Right forelimb (tissue), 1 donor: ENCODE results near the gene EXO1.
"Not testable (repeated sequence)": the region's sequence is repeated elsewhere in the genome, so short reads cannot be mapped to it uniquely, and the experiment has no call there.

ENCODE experiments used
- DNase-seq: peaks from one replicate; pipeline ENCODE4 v3.0.0-alpha.2; 2018

EXO1 gene

DNA sequence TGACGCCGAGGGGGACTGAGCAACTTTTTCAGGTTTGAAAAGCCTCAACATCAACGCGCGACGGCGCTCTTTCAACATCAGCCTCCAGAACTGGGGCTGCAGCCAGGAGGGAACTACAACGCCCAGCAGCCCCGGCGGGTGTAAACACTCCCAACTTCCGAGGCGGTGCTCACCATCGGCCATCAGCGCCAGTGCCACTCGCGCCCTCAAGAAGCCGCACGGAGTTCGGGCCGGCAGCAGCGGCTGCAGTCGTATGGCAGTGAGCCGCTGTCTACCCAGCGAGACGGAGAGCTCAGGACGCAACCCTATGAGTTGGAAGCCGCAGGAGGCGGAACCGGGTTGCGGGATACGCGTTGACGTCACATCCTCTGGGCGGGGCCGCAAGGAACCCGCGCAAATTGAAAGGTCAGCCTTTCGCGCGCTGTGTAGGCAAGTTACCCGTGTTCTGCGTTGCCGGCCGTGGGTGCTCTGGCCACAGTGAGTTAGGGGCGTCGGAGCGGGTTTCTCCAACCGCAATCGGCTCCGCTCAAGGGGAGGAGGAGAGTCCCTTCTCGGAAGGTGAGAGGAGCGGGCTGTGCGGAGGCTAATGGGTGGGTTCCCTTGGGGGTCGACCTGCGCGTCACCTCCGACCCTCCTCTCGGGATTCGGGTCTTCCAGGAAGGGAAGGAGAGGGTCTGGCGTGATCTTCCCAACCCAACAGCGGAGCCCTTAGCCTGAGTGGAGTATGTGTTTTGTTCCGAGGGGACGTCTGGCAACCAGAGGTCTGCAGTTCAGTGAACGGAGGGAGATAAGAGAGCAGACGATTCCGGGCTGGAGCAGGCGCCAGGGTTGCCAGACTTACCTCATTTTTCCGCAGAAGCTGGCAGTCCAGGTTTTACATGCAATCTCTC is at the start of gene EXO1:
EXO1 (plus strand) TSS at position 409 of the 890 bp plus-strand sequence. CDS start 2,222 bp downstream, outside the sequence.
- peak; percentile 96 for DNase-seq

DNA sequence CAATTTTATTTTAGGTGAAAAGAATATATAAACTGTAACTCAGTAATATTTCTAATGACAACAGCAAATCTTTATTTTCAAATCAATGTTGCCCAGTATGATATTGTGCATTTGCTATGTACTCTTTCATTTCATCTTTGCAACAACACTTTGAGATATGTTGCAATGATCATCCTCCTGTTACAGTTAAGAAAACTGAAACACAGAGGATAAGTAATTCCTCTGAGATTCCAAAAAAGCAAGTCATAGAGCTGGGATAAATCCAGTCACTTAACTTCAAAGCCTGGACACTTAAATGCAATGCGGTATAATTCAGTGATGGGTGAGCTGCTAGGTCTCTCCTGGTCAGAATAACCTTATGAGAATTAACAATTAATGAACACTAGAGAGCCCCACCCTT is 48.6 kb upstream of the EXO1 start:
- no peak for DNase-seq

DNA sequence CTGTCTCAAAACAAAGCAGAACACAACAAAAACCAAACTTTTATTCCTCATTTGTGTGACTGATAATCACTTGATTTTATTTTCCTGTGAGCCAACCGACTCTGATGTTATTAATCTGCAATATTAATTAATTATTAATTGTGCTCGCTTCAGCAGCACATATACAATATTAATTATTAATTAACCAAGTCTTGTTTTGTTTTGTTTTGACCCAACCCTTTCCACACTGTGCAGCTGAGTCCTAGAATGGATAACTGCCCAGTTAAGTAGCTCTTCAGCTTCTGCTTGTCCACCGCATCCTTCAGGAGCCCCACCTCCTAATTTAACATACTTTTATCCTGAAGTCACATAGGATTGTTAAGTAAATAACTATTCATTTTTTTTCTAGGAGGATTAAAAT is 47.4 kb upstream of the EXO1 start:
- no peak for DNase-seq

DNA sequence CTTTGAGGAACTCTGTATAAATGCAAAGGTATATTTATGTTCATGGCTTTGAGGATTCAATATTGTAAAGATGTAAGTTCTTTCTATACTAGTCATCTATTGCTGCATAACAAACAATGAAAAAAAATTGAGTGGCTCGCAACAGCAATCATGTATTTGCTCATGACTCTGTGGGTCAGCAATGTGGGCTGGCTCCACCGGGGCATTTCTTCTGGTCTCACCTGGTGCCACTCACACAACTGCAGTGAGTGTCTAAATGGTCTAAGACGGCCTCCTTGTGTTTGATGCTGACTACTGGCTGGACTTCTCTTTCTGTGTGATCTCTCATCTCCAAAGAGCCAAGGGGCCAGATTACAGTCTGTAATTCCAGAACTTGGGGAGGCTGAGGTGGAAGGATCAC is 45.1 kb upstream of the EXO1 start:
- DNase-seq: no peak

DNA sequence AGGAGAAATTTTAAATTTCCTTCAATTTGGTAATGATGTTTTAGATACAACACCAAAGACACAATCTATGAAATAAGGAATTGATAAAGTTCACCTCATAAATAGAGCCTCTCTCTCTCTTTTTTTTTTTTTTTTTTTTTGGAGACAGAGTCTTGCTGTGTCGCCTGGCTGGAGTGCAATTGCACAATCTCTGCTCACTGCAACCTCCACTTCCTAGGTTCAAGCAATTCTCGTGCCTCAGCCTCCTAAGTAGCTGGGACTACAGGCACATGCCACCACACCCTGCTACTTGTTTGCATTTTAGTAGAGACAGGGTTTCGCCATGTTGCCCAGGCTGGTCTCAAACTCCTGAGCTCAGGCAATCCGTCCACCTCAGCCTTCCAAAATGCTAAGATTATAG is 43.3 kb upstream of the EXO1 start:
- not testable (repeated sequence) for DNase-seq

DNA sequence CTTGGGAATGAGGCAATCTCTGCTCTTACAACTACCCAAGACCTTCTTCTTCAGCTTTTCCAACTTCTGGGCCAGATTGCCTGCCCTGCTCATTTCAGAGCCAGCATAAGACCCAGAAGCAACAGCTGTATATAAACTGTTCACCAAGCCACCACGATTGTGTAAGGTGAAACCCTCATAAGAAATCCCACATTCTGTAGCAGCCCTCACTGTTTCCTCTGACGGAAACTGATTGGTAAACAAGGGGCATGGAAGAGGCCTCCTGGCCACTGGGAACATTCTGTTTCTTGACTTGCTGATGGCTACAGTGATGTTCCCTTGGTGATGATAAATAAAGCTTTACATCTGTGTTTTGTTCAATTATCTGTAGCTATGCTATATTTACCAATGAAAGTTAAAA is 39.7 kb upstream of the EXO1 start:
- DNase-seq: no peak

DNA sequence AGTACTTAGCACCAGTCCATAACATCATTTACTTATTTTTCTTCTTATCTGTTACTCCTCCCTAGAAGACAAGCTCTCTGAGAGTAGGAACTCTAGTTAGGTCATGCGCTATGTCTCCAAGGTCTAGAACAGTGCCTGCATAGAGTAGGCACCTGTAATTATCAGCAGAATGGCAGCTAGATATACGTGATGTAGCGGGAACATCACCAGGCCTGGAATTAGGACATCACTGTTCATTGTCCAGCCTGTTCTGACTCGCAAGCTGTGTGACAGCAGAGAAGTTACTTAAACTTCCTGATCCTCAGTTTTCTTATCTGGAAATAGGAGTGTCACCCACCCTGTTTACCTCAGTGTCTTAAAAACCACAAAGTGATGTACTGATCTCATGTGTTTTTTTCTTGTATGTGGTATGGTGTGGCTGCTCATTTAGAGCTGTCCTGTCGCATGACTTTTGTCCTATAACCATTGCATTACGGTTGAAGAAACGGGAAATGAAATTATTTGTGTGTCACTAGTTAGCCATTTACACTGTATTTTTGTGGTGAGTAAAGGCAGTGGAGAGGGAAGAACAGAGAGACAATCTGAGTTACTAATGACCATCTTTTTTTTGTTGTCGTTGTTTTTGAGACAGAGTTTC is 37.1 kb upstream of the EXO1 start:
- DNase-seq: no peak

DNA sequence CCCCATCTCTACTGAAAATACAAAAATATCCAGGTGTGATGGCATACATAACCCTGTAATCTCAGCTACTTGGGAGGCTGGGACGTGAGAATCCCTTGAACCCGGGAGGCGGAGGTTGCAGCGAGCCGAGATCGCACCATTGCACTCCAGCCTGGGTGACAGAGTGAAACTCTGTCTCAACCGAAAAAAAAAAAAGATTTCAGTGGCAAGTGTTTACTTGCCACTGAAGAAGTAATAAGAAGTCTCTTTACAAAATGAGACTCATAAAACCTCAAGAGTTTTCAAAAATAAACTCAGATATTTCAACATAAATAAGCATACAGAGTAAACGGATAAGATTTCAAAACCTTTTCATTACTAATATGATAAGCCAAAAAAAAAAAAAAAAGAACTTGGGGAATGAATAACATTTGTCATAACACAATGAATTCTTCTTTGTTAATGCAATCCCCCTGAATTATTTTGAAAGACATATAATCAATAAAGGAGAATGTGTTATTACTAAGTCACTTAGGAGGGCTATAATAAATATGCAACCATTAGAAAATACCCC is 34.2 kb upstream of the EXO1 start:
- DNase-seq: no peak

DNA sequence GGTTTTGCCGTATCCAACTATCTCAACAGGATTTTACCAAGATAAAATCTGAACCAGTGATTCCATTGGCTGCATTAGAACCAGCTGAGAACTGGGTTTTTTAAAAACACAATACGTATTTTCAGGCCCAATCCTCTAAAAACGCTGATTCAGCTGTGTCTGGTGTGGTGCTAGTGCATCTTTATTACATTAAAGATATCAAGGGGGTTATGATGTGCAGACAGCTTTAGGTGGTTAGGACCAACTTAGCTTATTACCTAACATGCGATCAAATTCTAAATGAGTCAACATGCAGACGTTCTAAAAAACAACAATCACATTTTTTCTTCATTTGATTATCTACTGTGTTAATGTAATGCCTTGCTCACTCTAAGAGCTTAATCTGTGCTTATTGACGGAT is 32.0 kb upstream of the EXO1 start:
- no peak for DNase-seq

DNA sequence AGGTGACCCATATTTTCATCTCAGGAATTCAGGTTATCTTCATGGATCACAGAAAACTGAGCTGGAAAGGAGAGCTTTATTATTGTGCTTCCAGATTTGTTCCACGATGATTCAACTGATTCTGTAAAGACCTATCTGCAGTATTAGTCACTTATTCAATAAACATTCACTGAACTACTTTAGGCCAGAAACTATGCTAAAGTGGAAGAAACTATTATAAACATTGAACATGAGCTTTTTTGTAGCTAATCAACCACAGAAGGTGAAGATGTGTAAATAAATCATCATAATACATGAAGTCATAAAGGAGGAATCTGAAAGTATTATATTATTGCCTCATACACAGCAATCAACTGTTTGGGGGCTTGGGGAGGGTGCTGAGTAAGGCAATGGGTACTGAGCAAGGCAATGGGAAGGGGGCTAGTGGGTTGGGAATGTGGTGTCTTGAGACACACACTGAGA is 30.6 kb upstream of the EXO1 start:
- no peak for DNase-seq

DNA sequence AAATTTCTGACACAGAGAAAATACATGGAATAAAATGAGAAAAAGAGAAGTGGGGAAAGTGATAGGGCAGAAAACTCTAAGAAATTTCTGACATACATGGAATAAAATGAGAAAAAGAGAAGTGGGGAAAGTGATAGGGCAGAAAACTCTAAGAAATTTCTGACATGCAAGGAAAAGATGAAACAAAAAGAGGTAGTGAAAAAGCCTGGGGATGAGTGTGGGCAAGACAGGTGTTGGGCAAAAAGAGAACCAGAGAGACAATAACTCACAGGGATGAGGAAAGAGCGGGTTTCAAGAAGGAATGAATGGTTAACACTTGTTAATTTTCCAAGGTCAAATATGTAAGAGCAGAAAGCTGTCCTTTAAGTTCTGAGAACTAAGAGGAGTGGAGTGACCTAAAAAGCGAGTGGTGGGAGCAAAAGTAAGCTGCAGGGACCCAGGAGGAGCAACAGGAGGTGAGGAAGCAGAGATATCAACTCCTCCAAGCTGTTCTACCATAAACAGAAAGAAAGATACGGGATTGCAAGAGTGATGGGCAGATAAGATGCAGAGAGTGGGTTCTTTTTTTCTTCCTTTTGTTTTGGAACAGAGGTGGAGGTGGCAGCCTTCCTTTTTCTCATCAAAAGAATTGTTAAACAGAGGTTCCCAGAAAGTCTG is 29.9 kb upstream of the EXO1 start:
- no peak for DNase-seq

DNA sequence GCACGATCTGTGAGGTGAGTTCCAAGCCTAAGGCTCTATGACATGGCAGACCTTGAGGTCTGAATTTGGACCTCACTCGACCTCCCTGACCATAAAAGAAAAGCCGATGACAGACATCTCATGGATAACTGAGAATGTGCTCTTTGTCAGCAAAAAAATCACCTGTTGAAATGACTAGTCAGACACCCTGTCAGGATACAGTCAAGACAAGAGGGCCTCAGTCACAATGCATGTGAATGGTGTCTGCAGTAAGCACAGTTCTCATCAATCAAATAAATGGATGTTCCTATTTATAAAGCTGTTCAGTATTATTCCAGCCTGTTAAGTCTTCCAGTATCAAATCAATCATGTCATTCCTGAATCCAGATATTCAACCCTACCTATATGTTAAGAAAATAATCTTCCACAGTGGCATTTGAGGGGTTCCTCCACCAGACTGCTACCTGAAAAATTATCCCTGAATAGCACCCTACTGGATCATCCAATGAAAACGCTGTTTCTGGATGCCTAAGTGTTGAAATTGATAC is 28.6 kb upstream of the EXO1 start:
- DNase-seq: no peak

DNA sequence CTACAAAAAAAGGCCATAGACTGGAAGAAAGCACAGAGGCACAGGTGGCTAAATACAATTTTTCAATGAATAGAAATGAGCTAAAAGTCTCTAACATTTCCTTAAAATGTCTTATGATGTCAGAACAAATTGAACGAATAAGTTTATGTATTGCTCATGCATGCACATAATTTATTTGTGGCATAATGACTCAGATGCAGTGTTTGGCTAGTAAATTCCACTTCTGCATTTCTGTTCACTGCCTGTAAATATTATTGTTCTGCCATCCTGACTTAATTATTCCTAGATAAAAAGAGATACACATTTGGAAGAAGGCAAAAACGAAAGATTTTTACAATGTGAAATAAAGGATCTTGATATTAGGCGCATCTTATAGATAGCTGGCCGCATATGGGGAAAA is 26.6 kb upstream of the EXO1 start:
- no peak for DNase-seq

DNA sequence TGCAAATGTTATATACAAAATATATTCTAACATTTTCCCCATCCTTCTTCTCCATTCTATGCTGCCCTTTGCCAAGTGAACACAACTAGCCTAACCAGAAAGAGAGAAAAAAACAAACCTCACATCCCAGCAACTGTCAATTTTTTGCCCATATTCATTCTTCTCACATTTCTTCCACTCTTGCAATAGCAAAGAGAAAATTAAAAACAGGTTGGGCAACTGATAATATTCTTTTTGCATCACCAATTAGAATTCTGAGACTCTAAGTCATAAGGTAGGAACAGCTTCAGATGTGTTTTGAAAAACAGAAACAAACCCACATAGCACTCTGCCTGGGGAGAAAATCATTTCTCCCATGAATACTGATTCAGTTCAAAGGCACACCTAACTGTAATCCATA is 25.2 kb upstream of the EXO1 start:
- DNase-seq: no peak

DNA sequence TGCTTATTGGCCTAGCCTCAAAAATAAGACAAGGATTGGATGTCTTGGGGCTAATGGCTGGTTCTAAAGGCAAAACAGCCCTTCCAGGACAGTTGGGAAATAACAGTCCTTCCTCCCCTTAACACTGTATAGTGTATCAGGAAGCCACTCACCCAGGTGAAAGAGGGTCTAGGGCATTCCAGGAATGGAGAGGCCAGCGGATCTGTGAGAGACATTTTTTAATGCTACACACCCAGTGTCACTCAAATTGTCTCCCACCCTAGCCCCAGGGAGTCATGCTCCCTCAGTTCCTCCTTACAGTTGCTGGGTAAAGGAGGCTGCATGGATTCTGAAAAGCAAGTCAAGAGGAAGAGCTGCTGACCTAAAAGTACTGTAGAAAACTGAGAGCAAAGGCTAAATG is 24.1 kb upstream of the EXO1 start:
- no peak for DNase-seq

DNA sequence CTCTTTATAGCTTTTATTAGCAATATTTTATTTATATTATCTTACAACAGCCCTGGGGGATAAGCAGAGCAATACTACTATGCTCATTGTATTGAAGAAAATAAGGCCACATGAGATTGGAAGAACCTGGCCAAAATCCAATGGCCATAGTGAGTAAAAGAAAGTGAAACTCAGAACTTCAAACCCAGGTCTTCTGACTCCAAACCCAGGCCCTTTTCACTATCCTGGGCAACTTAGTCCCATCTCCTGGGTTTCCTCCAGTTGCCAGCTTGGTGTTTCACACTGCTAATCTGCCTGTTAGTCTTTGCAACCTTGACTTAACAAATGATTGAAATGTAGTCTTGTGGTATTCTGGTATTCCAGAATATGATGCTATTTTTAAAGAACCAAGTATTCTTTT is 22.4 kb upstream of the EXO1 start:
- DNase-seq: no peak

DNA sequence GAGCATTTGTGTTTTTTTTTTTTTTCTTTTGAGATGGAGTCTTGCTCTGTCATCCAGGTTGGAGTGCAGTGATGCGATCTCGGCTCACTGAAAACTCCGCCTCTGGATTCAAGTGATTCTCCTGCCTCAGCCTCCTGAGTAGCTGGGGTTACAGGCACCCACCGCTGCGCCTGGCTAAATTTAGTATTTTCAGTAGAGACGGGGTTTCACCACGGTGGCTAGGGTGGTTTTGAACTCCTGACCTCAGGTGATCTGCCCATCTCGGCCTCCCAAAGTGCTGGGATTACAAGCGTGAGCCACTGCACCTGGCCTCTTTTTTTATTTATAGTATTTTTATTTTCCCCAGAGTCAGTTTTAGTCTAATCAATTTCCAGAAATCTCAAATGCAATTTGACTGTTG is 21.4 kb upstream of the EXO1 start:
- not testable (repeated sequence) for DNase-seq

DNA sequence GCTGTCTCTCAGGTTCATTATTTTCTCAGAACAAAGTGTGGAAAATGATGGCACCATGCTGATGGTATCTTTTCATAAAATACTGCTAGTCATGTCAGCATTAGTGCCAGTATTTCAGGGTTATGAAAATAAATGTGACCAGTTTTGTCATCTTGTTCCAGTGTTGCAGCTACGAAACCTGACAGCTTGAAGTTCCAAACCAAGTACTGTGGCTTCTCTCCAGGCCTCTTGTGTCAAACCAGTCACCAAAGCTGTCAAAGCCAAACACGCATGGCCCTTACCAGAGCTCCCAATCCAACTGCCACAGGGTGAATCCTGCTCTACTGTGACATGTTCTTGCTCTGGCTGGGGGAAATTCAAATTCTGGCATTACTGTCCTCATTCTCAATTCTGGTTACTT is 20.7 kb upstream of the EXO1 start:
- DNase-seq: no peak

DNA sequence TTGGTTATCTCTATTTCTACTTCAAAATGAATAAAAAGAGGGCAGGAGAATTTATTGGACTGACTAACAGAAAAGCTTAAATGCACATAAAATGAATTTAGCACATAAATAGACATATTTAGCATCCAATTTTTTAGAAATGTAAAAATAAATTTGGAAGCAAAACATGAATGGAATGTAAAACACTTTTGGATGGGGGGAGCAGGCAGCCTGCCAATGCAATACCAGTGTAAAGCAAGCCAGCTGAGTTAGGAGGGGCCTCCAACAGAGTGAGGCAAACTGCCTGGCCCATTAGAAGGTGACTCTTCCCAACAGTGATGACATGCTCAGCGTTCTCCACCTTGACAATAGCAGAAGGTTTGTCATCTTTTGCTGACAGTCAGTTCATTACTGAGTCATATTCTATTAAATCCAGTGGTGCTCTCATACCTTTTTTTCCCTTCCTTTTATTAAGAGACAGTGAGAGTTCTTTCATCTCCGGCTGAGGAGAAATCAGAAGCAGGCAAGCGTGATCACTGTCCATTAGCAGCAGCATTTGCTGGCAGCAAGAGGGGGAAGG is 19.5 kb upstream of the EXO1 start:
- no peak for DNase-seq

DNA sequence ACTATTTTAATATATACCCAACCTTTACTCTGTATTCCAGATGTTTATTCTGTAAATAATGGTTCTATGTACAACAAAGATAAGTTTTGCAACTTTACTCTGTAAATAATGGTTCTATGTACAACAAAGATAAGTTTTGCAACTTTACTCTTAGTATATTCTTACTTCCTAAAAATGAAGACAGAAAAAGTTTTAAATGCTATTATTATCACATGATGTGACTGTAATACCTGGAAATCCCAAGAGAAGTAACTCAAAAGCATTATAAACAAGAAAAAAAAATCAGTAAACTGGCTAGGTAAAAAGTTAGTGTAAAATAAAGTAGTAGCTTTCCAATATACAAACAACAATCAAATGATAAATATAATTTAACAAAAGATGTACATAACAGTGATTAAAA is 18.5 kb upstream of the EXO1 start:
- DNase-seq: no peak

DNA sequence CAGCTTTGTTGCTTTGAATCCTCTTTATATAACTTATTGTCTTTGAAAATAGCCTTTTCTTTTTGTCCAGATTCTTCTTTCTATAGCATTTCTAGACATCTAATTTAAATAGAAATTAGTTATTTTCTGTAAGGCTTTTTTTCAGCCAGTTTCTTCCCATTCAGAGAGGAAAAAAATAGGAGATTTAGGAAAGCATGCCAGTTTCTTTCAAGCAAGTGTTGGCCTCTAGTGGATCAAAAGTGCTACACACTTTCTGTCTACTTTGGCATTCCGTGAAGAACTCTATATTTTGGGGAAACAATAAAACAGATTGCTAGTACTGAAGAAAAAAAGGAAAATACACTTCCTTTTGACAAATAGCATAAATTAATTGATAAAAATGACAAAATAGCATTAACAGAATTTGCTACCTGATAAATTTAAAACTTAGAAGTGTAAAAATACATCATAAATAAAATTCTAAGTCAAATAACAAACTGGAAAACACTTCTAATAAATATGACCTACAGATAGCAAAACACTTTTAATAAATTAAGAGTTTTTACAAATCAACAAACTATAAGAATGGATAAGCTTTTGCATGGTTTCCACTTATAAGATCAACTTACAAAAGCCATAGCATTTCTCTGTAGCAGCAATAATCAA is 13.1 kb upstream of the EXO1 start:
- no peak for DNase-seq

DNA sequence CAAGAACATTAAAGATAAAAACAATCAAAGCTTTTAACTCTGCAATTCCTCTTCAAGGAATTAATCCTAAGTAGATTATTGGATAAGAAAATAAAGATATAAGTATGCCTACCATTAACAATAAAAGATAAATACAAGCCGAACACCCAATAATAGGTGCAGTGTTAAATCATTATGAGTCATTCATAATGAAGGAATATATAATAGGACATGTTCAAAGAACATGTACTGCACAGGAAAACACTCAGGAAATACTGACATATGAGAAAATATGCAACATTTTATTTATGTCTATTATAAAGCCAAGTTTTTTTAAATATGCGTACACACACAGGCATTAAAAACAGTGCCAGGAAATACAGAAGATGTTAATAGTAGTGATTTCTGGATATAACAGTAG is 11.1 kb upstream of the EXO1 start:
- no peak for DNase-seq

DNA sequence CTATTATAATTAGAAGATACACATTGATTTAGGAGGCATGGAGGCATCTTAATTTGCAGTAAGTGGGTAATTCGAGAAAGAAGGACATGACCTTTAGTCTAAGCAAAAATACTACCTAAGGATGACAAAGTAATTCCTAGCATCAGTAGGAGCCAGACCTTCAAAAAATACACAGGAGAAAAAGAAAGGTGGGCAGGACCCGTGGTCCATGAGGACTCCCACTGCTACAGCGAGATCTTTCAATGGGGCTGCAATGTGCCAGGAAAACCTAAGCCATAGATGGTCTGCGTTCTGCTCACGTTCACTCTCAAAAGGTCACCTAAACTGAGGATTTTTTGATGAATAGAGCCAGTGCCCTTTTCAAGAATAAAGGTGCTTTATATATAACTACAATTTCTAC is 10.6 kb upstream of the EXO1 start:
- no peak for DNase-seq
